COLO829 (cell line): Measurements from ENCODE around the gene BCL2.

Experiments
- DNase-seq: peaks from one replicate; pipeline ENCODE4 v3.0.0; 2012; ENCODE audit warnings: low spot score

The BCL2 gene

GRCh38 chr18:63155910-63156773 is 163.4 kb downstream of the BCL2 start:
- DNase-seq, result no peak

- DNase-seq, result no peak
Observed at GRCh38 chr18:63155169-63155852, 164.3 kb downstream of the BCL2 start.

- DNase-seq, result no peak
Observed at GRCh38 chr18:63154350-63155152, 165.0 kb downstream of the BCL2 start.

GRCh38 chr18:63152791-63153190 is 166.8 kb downstream of the BCL2 start:
- DNase-seq, result no peak

- no peak for DNase-seq
Observed at GRCh38 chr18:63152096-63152495, 167.5 kb downstream of the BCL2 start.

GRCh38 chr18:63151539-63151938 is 168.0 kb downstream of the BCL2 start:
- DNase-seq, result no peak

GRCh38 chr18:63150942-63151421 is 168.6 kb downstream of the BCL2 start:
- DNase-seq, result no peak

GRCh38 chr18:63150326-63150725 is 169.2 kb downstream of the BCL2 start:
- no peak for DNase-seq

GRCh38 chr18:63149302-63149587 is 170.3 kb downstream of the BCL2 start:
- DNase-seq, result no peak

GRCh38 chr18:63148449-63149301 is 170.9 kb downstream of the BCL2 start:
- no peak for DNase-seq

GRCh38 chr18:63147973-63148372 is 171.6 kb downstream of the BCL2 start:
- no peak for DNase-seq

GRCh38 chr18:63146828-63147409 is 172.7 kb downstream of the BCL2 start:
- DNase-seq, result no peak

- no peak for DNase-seq
Observed at GRCh38 chr18:63145851-63146555, 173.6 kb downstream of the BCL2 start.

- no peak for DNase-seq
Observed at GRCh38 chr18:63145166-63145850, 174.3 kb downstream of the BCL2 start.

- no peak for DNase-seq
Observed at GRCh38 chr18:63144748-63145147, 174.8 kb downstream of the BCL2 start.

- DNase-seq, result no peak
Observed at GRCh38 chr18:63143330-63143771, 176.2 kb downstream of the BCL2 start.

- DNase-seq, result no peak
Observed at GRCh38 chr18:63142594-63143225, 176.9 kb downstream of the BCL2 start.

- DNase-seq, result no peak
Observed at GRCh38 chr18:63141778-63142176, 177.8 kb downstream of the BCL2 start.

GRCh38 chr18:63140997-63141777 is 178.4 kb downstream of the BCL2 start:
- no peak for DNase-seq
